Ovary (tissue), 9 donors: ENCODE data around the gene SV2C. TPM values are rescaled to one million over a fixed set of nuclear protein-coding genes. Genes with fewer than 3 reads are reported as not detected.

ENCODE experiments used
- DNase-seq, 5 donors: peaks; one replicate each; pipeline ENCODE4 v3.0.0-alpha.2; 2019 to 2020
- H3K27ac ChIP-seq, 2 donors: fragments of 200-600 bp; one replicate each; pipeline versions ENCODE4 v1.5.1 to v1.8.0; 2019 to 2022
- H3K27me3 ChIP-seq: fragments of 200-600 bp; one replicate; pipeline ENCODE4 v1.8.0; 2022
- H3K36me3 ChIP-seq: fragments of 200-600 bp; sonication (generic); one replicate; pipeline ENCODE4 v1.5.1; 2019
- H3K4me1 ChIP-seq: one replicate; pipeline ENCODE4 v1.8.1; 2013; ENCODE audit warnings: mild to moderate bottlenecking, moderate library complexity; ENCODE audit not compliant: insufficient read depth
- H3K4me3 ChIP-seq: fragments of 200-600 bp; sonication (generic); one replicate; pipeline ENCODE4 v1.5.1; 2017
- H3K9me3 ChIP-seq, 2 donors: fragments of 200-600 bp in 1 of 2; sonication (generic) in 1 of 2; one replicate each; pipeline versions ENCODE4 v1.5.1 to v1.8.1; 2013 to 2019; ENCODE audit warnings: mild to moderate bottlenecking in 1 of 2, moderate library complexity in 1 of 2
- EP300 ChIP-seq: sonication (generic); formaldehyde crosslinking; IDR thresholded peaks from one replicate; pipeline ENCODE4 v1.6.1; 2017; ENCODE audit warnings: antibody characterized with exemption
- POLR2A ChIP-seq: fragments of 450-650 bp; IDR thresholded peaks from one replicate; pipeline ENCODE4 v1.6.1; 2017; ENCODE audit warnings: antibody characterized with exemption, mild to moderate bottlenecking, moderate library complexity
- WGBS, 3 donors: extraction: QIAGEN DNeasy Blood & Tissue Kit in 1 of 3; methylation state at CpG; one replicate each; pipeline versions ENCODE4 v1.1.5 to v1.1.7; 2013 to 2017; 5-methylcytosine and 5-hydroxymethylcytosine counted together
- intact Hi-C, 4 donors: fragments of 100-400 bp; cut with DNase I; formaldehyde crosslinking; loops; one replicate each; pipeline versions ENCODE4 v1.11.0 to v1.15.1; 2022 to 2023
- polyA plus RNA-seq, 2 donors: library from polyadenylated mRNA; stranded (reverse); fragments of 200-250 nt in 1 of 2; fragments of 350-450 nt in 1 of 2; fragmentation: Illumina TruSeq in 1 of 2; extraction: RNeasy Lipid Tissue Mini Kit (QIAGEN cat#74804) in 1 of 2; gene quantifications; one replicate each; pipeline ENCODE4 v1.2.3, GENCODE V29; 2013 to 2014
- total RNA-seq, 7 donors: library from RNA; depleted of rRNA in 2 of 7; stranded (reverse); fragments of >200 nt in 2 of 7; fragmentation: NEBNext Ultra II Directional in 3 of 7; extraction: Animal tissue kit (Norgen Biotek cat#: 25700) in 3 of 7; gene quantifications; one replicate each; pipeline versions ENCODE4 v1.1.0 to v1.2.4, GENCODE V29; 2016 to 2023
- TF ChIP-seq, protein P1 (sequence below), 3 donors: fragments of 450-650 bp in 2 of 3; fragments of 200-600 bp in 1 of 3; IDR thresholded peaks; one replicate each; pipeline versions ENCODE4 v1.5.1 to v1.8.0; 2016 to 2022; ENCODE audit warnings: antibody characterized with exemption in 3 of 3, mild to moderate bottlenecking in 1 of 3
- donor health status: DM: no; HTN: no; CAD: no; lungs with moderate emphysema.
- donor health status: DM: no; HTN: no; CAD: no.
- donor health status: Bipolar disorder and iron deficiency.
- donor health status: DM: yes; HTN: yes; CAD: no.
- donor health status: DM: no; HTN: no; CAD: no.
- donor health status: DM: yes; HTN: yes; CAD: no.

Gene SV2C
- total and polyA plus RNA-seq, 9 donors, result 0.10 to 1.3 (median 0.51) TPM

DNA sequence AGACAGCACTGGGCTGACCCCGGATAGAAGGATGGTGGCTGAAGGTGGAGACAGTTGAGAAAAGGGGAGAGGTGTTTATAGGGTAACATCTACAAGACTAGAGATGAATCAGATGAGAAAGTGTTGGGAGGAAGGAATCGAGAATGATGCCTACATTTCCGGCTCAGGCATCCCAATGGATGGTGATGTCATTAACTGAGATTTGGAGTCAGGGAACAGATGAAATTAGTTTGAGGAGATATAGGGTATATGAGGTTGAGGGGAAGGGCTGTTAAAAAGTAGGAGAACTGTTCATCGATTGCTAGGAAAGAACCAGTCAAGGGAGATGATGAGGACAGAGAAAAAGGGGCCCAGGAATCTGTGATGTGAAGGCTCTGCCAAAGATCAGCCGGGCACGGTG, 295.2 kb downstream of the SV2C start:
- no peak for DNase-seq

DNA sequence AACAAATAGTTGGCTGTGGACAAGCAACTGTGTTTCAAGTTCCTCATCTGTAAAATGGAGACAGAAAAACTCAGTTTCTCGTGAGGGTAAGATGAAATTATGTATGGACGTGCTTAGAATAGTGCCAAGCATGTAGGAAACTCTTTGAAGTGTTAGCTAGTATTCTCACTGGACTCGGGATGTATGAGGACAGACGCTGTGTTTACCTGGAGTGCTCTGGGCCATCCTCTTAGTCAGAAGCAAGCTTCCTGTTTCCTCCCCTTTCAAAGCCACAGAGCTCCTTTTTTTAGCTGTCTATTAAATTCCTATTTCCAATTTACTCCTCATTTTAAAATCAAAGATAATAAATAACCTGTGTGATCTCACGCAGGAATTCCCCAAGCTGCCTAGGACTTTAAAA, 296.1 kb downstream of the SV2C start:
- no peaks in the 10 kb centered on the region for H3K9me3 ChIP-seq
- no peaks in the 10 kb centered on the region for H3K4me1 ChIP-seq
- no peak overlapping the region for H3K4me3 ChIP-seq
- intact Hi-C loops, result no loop called here
- no peak overlapping the region for H3K27ac ChIP-seq
- TF ChIP-seq EP300 (no peak), POLR2A (no peak)
- TF ChIP-seq, protein P1, sequence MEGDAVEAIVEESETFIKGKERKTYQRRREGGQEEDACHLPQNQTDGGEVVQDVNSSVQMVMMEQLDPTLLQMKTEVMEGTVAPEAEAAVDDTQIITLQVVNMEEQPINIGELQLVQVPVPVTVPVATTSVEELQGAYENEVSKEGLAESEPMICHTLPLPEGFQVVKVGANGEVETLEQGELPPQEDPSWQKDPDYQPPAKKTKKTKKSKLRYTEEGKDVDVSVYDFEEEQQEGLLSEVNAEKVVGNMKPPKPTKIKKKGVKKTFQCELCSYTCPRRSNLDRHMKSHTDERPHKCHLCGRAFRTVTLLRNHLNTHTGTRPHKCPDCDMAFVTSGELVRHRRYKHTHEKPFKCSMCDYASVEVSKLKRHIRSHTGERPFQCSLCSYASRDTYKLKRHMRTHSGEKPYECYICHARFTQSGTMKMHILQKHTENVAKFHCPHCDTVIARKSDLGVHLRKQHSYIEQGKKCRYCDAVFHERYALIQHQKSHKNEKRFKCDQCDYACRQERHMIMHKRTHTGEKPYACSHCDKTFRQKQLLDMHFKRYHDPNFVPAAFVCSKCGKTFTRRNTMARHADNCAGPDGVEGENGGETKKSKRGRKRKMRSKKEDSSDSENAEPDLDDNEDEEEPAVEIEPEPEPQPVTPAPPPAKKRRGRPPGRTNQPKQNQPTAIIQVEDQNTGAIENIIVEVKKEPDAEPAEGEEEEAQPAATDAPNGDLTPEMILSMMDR (IDR thresholded peaks at IDR 0.05), result no peak
- no peak for DNase-seq
- no peaks in the 10 kb centered on the region for H3K27me3 ChIP-seq
- no peaks in the 10 kb centered on the region for H3K36me3 ChIP-seq
- WGBS, 3 donors, result 64 to 75% (median 65%) methylated on average over 5 of the region's 5 CpGs

More for the DNA sequence above, 295.2 kb downstream of the SV2C start:
- TF ChIP-seq EP300 (no peak), POLR2A (no peak)
- TF ChIP-seq, protein P1 (IDR thresholded peaks at IDR 0.05), result no peak
- no peaks in the 10 kb centered on the region for H3K9me3 ChIP-seq
- no peak overlapping the region for H3K27ac ChIP-seq
- H3K27me3 ChIP-seq, result no peaks in the 10 kb centered on the region
- no peak overlapping the region for H3K4me3 ChIP-seq
- H3K4me1 ChIP-seq, result no peaks in the 10 kb centered on the region
- 92 to 95% (median 93%) methylated on average over 6 of the region's 6 CpGs for WGBS, 3 donors
- no peaks in the 10 kb centered on the region for H3K36me3 ChIP-seq
- intact Hi-C loops, result no loop called here

DNA sequence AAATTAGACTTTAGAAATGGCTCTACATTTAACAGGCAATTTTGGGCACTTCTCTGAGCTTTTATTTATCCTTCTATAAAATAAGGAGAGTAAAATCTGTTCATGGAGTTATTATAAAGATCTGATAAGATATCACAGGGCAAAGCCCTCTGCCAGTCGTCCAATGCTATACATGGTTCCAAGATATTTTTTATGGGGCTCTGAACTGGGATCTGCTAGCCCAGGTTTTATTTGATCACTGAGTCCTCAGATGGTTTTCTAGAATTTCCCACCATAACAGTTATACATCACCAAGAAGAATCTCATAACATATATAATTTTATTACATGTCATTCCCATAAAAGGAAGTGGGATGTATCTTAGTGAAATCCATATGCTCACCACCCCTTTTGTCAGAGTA, 296.7 kb downstream of the SV2C start:
- DNase-seq, result no peak
- WGBS, 3 donors, result 55 to 71% (median 63%) methylated on average over 1 of the region's 1 CpG
- Histone ChIP-seq H3K4me3 (no peak overlapping the region), H3K9me3 (no peaks in the 10 kb centered on the region), H3K36me3 (no peaks in the 10 kb centered on the region), H3K4me1 (no peaks in the 10 kb centered on the region), H3K27me3 (no peaks in the 10 kb centered on the region), H3K27ac (no peak overlapping the region)
- intact Hi-C loops, result no loop called here
- no peak for TF ChIP-seq POLR2A
- no peak for TF ChIP-seq EP300
- TF ChIP-seq, protein P1 (IDR thresholded peaks at IDR 0.05), result no peak

DNA sequence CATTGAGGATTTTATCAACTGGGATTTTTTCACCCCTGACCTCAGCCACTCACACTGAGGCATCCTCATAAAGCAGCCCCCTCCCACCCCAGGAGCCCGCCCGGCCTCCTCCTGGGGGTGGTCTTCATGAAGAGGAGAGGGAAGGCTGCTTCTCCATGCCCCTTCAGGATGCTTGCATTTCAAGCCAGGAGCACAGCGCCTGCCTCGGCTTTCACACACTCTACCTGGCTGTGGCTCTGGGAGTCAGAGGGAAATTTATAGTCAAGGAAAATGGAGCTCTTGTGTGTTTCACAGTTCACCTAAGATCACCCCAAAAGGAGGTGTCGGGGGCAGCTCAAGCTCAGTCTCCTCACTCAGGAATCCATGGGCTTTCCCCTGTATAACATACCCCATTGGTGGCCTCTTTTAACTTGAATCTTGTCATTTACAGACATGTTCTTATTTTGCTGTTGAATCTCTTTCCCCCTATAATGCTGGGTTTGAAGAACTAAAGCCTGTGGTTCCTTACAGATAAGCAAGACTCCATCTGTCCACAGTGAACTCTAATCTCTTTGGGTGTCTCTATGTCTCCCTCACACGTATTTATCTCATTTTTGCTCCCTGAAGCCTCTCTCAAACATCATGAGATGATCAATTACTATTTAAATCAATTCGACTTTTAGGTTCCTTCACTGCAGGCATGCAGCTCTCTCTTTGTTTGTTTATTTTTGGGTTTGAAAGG, 297.3 kb downstream of the SV2C start:
- Histone ChIP-seq H3K9me3 (no peaks in the 10 kb centered on the region), H3K4me3 (no peak overlapping the region), H3K36me3 (no peaks in the 10 kb centered on the region), H3K4me1 (no peaks in the 10 kb centered on the region), H3K27ac (no peak overlapping the region), H3K27me3 (no peaks in the 10 kb centered on the region)
- intact Hi-C loops, result no loop called here
- DNase-seq, result no peak
- TF ChIP-seq, protein P1 (IDR thresholded peaks at IDR 0.05), result no peak
- TF ChIP-seq POLR2A, result no peak
- TF ChIP-seq EP300, result no peak
- WGBS, 3 donors, result 73 to 78% (median 74%) methylated on average over 7 of the region's 7 CpGs
